MM.1S (cell line): ENCODE results near the gene MFNG.

Source experiments
- DNase-seq: peaks from one replicate; pipeline ENCODE4 v3.0.0-alpha.2; 2015
- H2AFZ ChIP-seq: fragments of 300-600 bp; sonication (generic); 2 replicates; pipeline ENCODE4 v1.6.0; 2016; ENCODE audit warnings: antibody characterized with exemption, low read length
- H3F3A ChIP-seq: fragments of 300-600 bp; sonication (generic); 2 replicates; pipeline ENCODE4 v1.6.1; 2016; ENCODE audit warnings: mild to moderate bottlenecking, antibody characterized with exemption, low read length, moderate library complexity, mixed read lengths; ENCODE audit not compliant: insufficient read depth
- H3K27ac ChIP-seq: fragments of 300-600 bp; sonication (generic); 2 replicates; pipeline ENCODE4 v1.5.1; 2016; ENCODE audit warnings: mild to moderate bottlenecking, low read length
- H3K27me3 ChIP-seq: fragments of 300-600 bp; sonication (generic); replicated peaks from 2 replicates; pipeline ENCODE4 v1.6.0; 2016; ENCODE audit warnings: low read length; ENCODE audit not compliant: insufficient read depth
- H3K36me3 ChIP-seq: fragments of 300-600 bp; sonication (generic); replicated peaks from 2 replicates; pipeline ENCODE4 v1.6.1; 2016; ENCODE audit warnings: mild to moderate bottlenecking, low read length, mixed read lengths; ENCODE audit not compliant: insufficient read depth
- H3K4me1 ChIP-seq: fragments of 300-600 bp; sonication (generic); 2 replicates; pipeline ENCODE4 v1.6.1; 2016; ENCODE audit warnings: low read length, mixed read lengths
- H3K4me2 ChIP-seq: fragments of 300-600 bp; sonication (generic); 2 replicates; pipeline ENCODE4 v1.6.0; 2016; ENCODE audit warnings: low read depth, low read length
- H3K4me3 ChIP-seq: fragments of 300-600 bp; sonication (generic); 2 replicates; pipeline ENCODE4 v1.5.1; 2016; ENCODE audit warnings: low read length, mixed read lengths
- H3K79me2 ChIP-seq: fragments of 300-600 bp; sonication (generic); 2 replicates; pipeline ENCODE4 v1.6.1; 2016; ENCODE audit warnings: mixed run types, low read length, mixed read lengths
- H3K9ac ChIP-seq: fragments of 300-600 bp; sonication (generic); 2 replicates; pipeline ENCODE4 v1.6.1; 2016; ENCODE audit warnings: low read length, mixed read lengths
- H3K9me2 ChIP-seq: fragments of 300-600 bp; sonication (generic); replicated peaks from 2 replicates; pipeline ENCODE4 v1.6.1; 2016; ENCODE audit warnings: mild to moderate bottlenecking, low read length, mixed read lengths; ENCODE audit not compliant: insufficient read depth
- H3K9me3 ChIP-seq: fragments of 300-600 bp; sonication (generic); replicated peaks from 2 replicates; pipeline ENCODE4 v1.6.1; 2016; ENCODE audit warnings: mild to moderate bottlenecking, low read length, mixed read lengths; ENCODE audit not compliant: insufficient read depth
- H4K20me1 ChIP-seq: fragments of 300-600 bp; sonication (generic); 2 replicates; pipeline ENCODE4 v1.6.1; 2016; ENCODE audit warnings: mild to moderate bottlenecking, low read length, moderate library complexity, mixed read lengths; ENCODE audit not compliant: insufficient read depth
- CTCF ChIP-seq: fragments of 300-600 bp; sonication (generic); IDR thresholded peaks from 2 replicates; pipeline ENCODE4 v1.5.1; 2016; ENCODE audit warnings: antibody characterized with exemption, low read length, mixed read lengths
- EZH2 ChIP-seq: fragments of 300-600 bp; sonication (generic); optimal IDR thresholded peaks from 2 replicates; pipeline ENCODE3; 2017; ENCODE audit warnings: low read depth, mild to moderate bottlenecking, antibody characterized with exemption, low read length, mixed read lengths
- EZH2phosphoT487 ChIP-seq: fragments of 300-600 bp; sonication (generic); IDR thresholded peaks from 2 replicates; pipeline ENCODE4 v1.6.1; 2018; ENCODE audit warnings: antibody characterized with exemption, low read length

MFNG gene

GRCh38 chr22:37521236-37521739, 35.1 kb upstream of the MFNG start:
- no peaks in the 10 kb centered on the region for H3K4me1 ChIP-seq

GRCh38 chr22:37520776-37521191, 34.6 kb upstream of the MFNG start:
- no peaks in the 10 kb centered on the region for H3K36me3 ChIP-seq
- H3K27me3 ChIP-seq, result peaks cover 91% of the 10 kb centered on the region
- no peak overlapping the region for H3K27ac ChIP-seq
- no peak for TF ChIP-seq EZH2
- no peak for TF ChIP-seq CTCF
- no peak for TF ChIP-seq EZH2phosphoT487
- no peaks in the 10 kb centered on the region for H3K9me3 ChIP-seq
- no peaks in the 10 kb centered on the region for H3K79me2 ChIP-seq
- H3K4me2 ChIP-seq, result no peak overlapping the region
- no peak overlapping the region for H2AFZ ChIP-seq
- no peaks in the 10 kb centered on the region for H3K9me2 ChIP-seq
- H4K20me1 ChIP-seq, result no peaks in the 10 kb centered on the region
- no peak overlapping the region for H3K4me3 ChIP-seq
- DNase-seq, result no peak
- H3K4me1 ChIP-seq, result no peaks in the 10 kb centered on the region
- H3K9ac ChIP-seq, result no peak overlapping the region
- H3F3A ChIP-seq, result no peaks in the 10 kb centered on the region

More at GRCh38 chr22:37521236-37521739, 35.1 kb upstream of the MFNG start:
- Histone ChIP-seq H2AFZ (no peak overlapping the region), H3K9ac (no peak overlapping the region), H3K4me2 (no peak overlapping the region), H3K27ac (no peak overlapping the region), H3K4me3 (no peak overlapping the region), H3F3A (no peaks in the 10 kb centered on the region), H3K9me2 (no peaks in the 10 kb centered on the region), H4K20me1 (no peaks in the 10 kb centered on the region), H3K9me3 (no peaks in the 10 kb centered on the region), H3K79me2 (no peaks in the 10 kb centered on the region), H3K27me3 (peaks cover 91% of the 10 kb centered on the region), H3K36me3 (no peaks in the 10 kb centered on the region)
- DNase-seq, result no peak
- no peak for TF ChIP-seq CTCF
- TF ChIP-seq EZH2phosphoT487, result no peak
- TF ChIP-seq EZH2, result no peak

- Histone ChIP-seq H3K4me1 (no peaks in the 10 kb centered on the region), H3K36me3 (no peaks in the 10 kb centered on the region), H3K27ac (no peak within 1 kb of the TSS), H3F3A (no peaks in the 10 kb centered on the region), H3K4me3 (no peak within 1 kb of the TSS; the same call in 1 of the 2 replicates), H3K9me3 (no peaks in the 10 kb centered on the region), H3K9ac (no peak within 1 kb of the TSS), H3K9me2 (no peaks in the 10 kb centered on the region), H3K4me2 (peak within 1 kb of the TSS; percentile 60), H4K20me1 (no peaks in the 10 kb centered on the region), H3K27me3 (peaks cover 87% of the 10 kb centered on the region), H2AFZ (no peak within 1 kb of the TSS), H3K79me2 (no peaks in the 10 kb centered on the region)
- TF ChIP-seq EZH2phosphoT487 (no peak), CTCF (no peak), EZH2 (no peak)
- DNase-seq, result no peak
Measured at GRCh38 chr22:37519268-37520195, 33.3 kb upstream of the MFNG start, which contains the start of gene CARD10. TSS of gene CARD10 (minus strand) at chr22:37519415. CDS start at chr22:37519200, 215 bp downstream.
